SK-N-SH (cell line): ENCODE measurements around the gene ARPC2. TPM values are rescaled to one million over a fixed set of nuclear protein-coding genes. Genes with fewer than 3 reads are reported as not detected.

ENCODE experiments used
- CTCF ChIA-PET: fragments of 300-600, 350-600 bp; formaldehyde crosslinking; extraction: SDS; loops from one replicate; lab custom pipeline; 2021; lab: Yijun Ruan, JAX
- POLR2A ChIA-PET: fragments of 350-600 bp; sonication (Branson Sonifier 250); formaldehyde crosslinking; extraction: SDS; loops from one replicate; lab custom pipeline; 2020; ENCODE audit warnings: antibody characterized with exemption, inconsistent platforms; lab: Yijun Ruan, JAX
- DNase-seq: peaks from one replicate; pipeline ENCODE4 v3.0.0; 2012
- H2AFZ ChIP-seq: fragments of 200-600 bp; sonication (generic); 2 replicates; pipeline ENCODE4 v1.8.1; 2016; ENCODE audit warnings: antibody characterized with exemption, mild to moderate bottlenecking, low read depth
- H3F3A ChIP-seq: fragments of 200-600 bp; sonication (generic); replicated peaks from 2 replicates; pipeline ENCODE3; 2016; ENCODE audit warnings: antibody characterized with exemption, mild to moderate bottlenecking; ENCODE audit not compliant: insufficient read depth
- H3K27ac ChIP-seq, 2 experiments: fragments of 200-500 bp in 1 of 2; fragments of 200-600 bp in 1 of 2; sonication (Bioruptor generic) in 1 of 2; sonication (generic), shearing (Covaris generic) in 1 of 2; 2 replicates each; pipeline versions ENCODE4 v1.5.1 to v1.6.1; 2014 to 2016; ENCODE audit warnings: low read depth in 2 of 2, inconsistent platforms in 1 of 2, low read length in 1 of 2, mild to moderate bottlenecking in 1 of 2, mixed read lengths in 1 of 2
- H3K27me3 ChIP-seq: fragments of 200-600 bp; sonication (generic), shearing (Covaris generic); 2 replicates; pipeline ENCODE4 v1.6.1; 2016; ENCODE audit warnings: mixed run types; ENCODE audit not compliant: insufficient read depth
- H3K36me3 ChIP-seq, 2 experiments: fragments of 200-500 bp in 1 of 2; fragments of 200-600 bp in 1 of 2; sonication (Bioruptor generic) in 1 of 2; sonication (generic) in 1 of 2; replicated peaks in 1 of 2; 2 replicates each; pipeline versions ENCODE3 to v1.5.1; 2014 to 2016; ENCODE audit warnings: low read length in 1 of 2, mild to moderate bottlenecking in 1 of 2; ENCODE audit not compliant: insufficient read depth in 2 of 2, control insufficient read depth in 1 of 2
- H3K4me1 ChIP-seq, 2 experiments: fragments of 200-500 bp in 1 of 2; fragments of 200-600 bp in 1 of 2; sonication (Bioruptor generic) in 1 of 2; sonication (generic), shearing (Covaris generic) in 1 of 2; 2 replicates each; pipeline versions ENCODE4 v1.5.1 to v1.6.1; 2014 to 2016; ENCODE audit warnings: low read depth in 1 of 2, low read length in 1 of 2, mixed run types in 1 of 2; ENCODE audit not compliant: insufficient read depth in 2 of 2, control insufficient read depth in 1 of 2
- H3K4me2 ChIP-seq: fragments of 200-600 bp; sonication (generic), shearing (Covaris generic); 2 replicates; pipeline ENCODE4 v1.6.1; 2017; ENCODE audit warnings: mixed run types
- H3K4me3 ChIP-seq, 2 experiments: fragments of 200-500 bp in 1 of 2; fragments of 200-600 bp in 1 of 2; sonication (Bioruptor generic) in 1 of 2; sonication (generic), shearing (Covaris generic) in 1 of 2; 2 replicates each; pipeline versions ENCODE4 v1.5.1 to v1.8.1; 2014 to 2016; ENCODE audit warnings: low read depth in 2 of 2, inconsistent platforms in 1 of 2, low read length in 1 of 2, mild to moderate bottlenecking in 1 of 2, mixed read lengths in 1 of 2, moderate library complexity in 1 of 2
- H3K79me2 ChIP-seq: fragments of 200-600 bp; sonication (generic); 2 replicates; pipeline ENCODE4 v1.8.1; 2017; ENCODE audit warnings: mild to moderate bottlenecking; ENCODE audit not compliant: insufficient read depth
- H3K9ac ChIP-seq: fragments of 200-600 bp; sonication (generic); 2 replicates; pipeline ENCODE4 v1.6.1; 2017; ENCODE audit warnings: mixed run types
- H3K9me2 ChIP-seq: fragments of 200-600 bp; sonication (generic); 2 replicates; pipeline ENCODE4 v1.6.1; 2017; ENCODE audit warnings: mixed run types
- H3K9me3 ChIP-seq: fragments of 200-600 bp; sonication (generic); 2 replicates; pipeline ENCODE4 v1.6.1; 2017; ENCODE audit warnings: mixed run types, mild to moderate bottlenecking, moderate library complexity
- H4K20me1 ChIP-seq: fragments of 200-600 bp; sonication (generic); 2 replicates; pipeline ENCODE4 v1.6.1; 2017; ENCODE audit warnings: mild to moderate bottlenecking, mixed run types; ENCODE audit not compliant: insufficient read depth
- CHD2 ChIP-seq: fragments of 150-350 bp; IDR thresholded peaks from 2 replicates; pipeline ENCODE4 v1.6.1; 2018; ENCODE audit warnings: low read length; ENCODE audit not compliant: partially characterized antibody
- ELF1 ChIP-seq: IDR thresholded peaks from 2 replicates; pipeline ENCODE4 v1.4.0; 2012
- EP300 ChIP-seq, 2 experiments: IDR thresholded peaks; 2 replicates each; pipeline versions ENCODE4 v1.4.0 to v1.6.1; 2012; ENCODE audit warnings: borderline replicate concordance in 1 of 2, low read depth in 1 of 2, low read length in 1 of 2
- EZH2phosphoT487 ChIP-seq: fragments of 200-600 bp; sonication (generic); IDR thresholded peaks from 2 replicates; pipeline ENCODE4 v1.6.1; 2017; ENCODE audit warnings: low read depth, mixed run types, mild to moderate bottlenecking, antibody characterized with exemption, moderate library complexity, borderline replicate concordance
- GABPA ChIP-seq: IDR thresholded peaks from 2 replicates; pipeline ENCODE4 v1.4.0; 2012; ENCODE audit warnings: low read depth, mild to moderate bottlenecking
- GATA2 ChIP-seq: sonication (generic); formaldehyde crosslinking; IDR thresholded peaks from 2 replicates; pipeline ENCODE4 v1.5.0; 2020; ENCODE audit warnings: mild to moderate bottlenecking, missing genetic modification reagents
- JUND ChIP-seq: IDR thresholded peaks from 2 replicates; pipeline ENCODE4 v1.4.0; 2012
- NRF1 ChIP-seq: IDR thresholded peaks from 2 replicates; pipeline ENCODE4 v1.6.1; 2012; ENCODE audit warnings: low read depth, mild to moderate bottlenecking, low read length
- RAD21 ChIP-seq: IDR thresholded peaks from 2 replicates; pipeline ENCODE4 v1.6.1; 2012; ENCODE audit warnings: mild to moderate bottlenecking, low read length
- RFX5 ChIP-seq: IDR thresholded peaks from 2 replicates; pipeline ENCODE4 v1.6.1; 2012; ENCODE audit warnings: mild to moderate bottlenecking, improper control_type of control experiment, low read length
- SIN3A ChIP-seq: IDR thresholded peaks from 2 replicates; pipeline ENCODE4 v1.6.1; 2012; ENCODE audit warnings: low read depth, mild to moderate bottlenecking, low read length, moderate library complexity, borderline replicate concordance
- SMC3 ChIP-seq: IDR thresholded peaks from 2 replicates; pipeline ENCODE4 v1.6.1; 2012; ENCODE audit warnings: low read depth, low read length, improper control_type of control experiment
- TAF1 ChIP-seq: IDR thresholded peaks from 2 replicates; pipeline ENCODE4 v1.6.1; 2012; ENCODE audit warnings: low read depth, mild to moderate bottlenecking, low read length, moderate library complexity, borderline replicate concordance
- TCF12 ChIP-seq: IDR thresholded peaks from 2 replicates; pipeline ENCODE4 v1.4.0; 2012
- TEAD4 ChIP-seq: IDR thresholded peaks from 2 replicates; pipeline ENCODE4 v1.4.0; 2012; ENCODE audit warnings: mild to moderate bottlenecking, borderline replicate concordance; ENCODE audit not compliant: insufficient read depth
- YY1 ChIP-seq: IDR thresholded peaks from 2 replicates; pipeline ENCODE4 v1.4.0; 2012; ENCODE audit warnings: low read depth, mild to moderate bottlenecking
- WGBS: methylation state at CpG from one replicate; pipeline ENCODE4 v1.1.6; 2017; ENCODE audit warnings: low lambda C conversion rate; 5-methylcytosine and 5-hydroxymethylcytosine counted together
- polyA plus RNA-seq, 3 experiments: library from polyadenylated mRNA; depleted of rRNA; stranded (reverse); fragments of >200 nt; gene quantifications; 2 replicates each; pipeline ENCODE4 v1.2.3, GENCODE V29; 2012
- TF ChIP-seq, protein P1 (sequence below): IDR thresholded peaks from 2 replicates; pipeline ENCODE4 v1.4.0; 2012; ENCODE audit warnings: low read depth, borderline replicate concordance
- TF ChIP-seq, protein P2 (sequence below): IDR thresholded peaks from 2 replicates; pipeline ENCODE4 v1.4.0; 2012; ENCODE audit warnings: low read depth, borderline replicate concordance
- TF ChIP-seq, protein P3 (sequence below): fragments of 200-600 bp; sonication (generic); IDR thresholded peaks from 2 replicates; pipeline ENCODE4 v1.6.1; 2017; ENCODE audit warnings: antibody characterized with exemption, mild to moderate bottlenecking, moderate library complexity
- TF ChIP-seq, protein P4 (sequence below): fragments of 150-350 bp; IDR thresholded peaks from 2 replicates; pipeline ENCODE4 v1.6.1; 2017; ENCODE audit warnings: antibody characterized with exemption, low read length, low read depth, borderline replicate concordance

Gene ARPC2
- polyA plus RNA-seq, 1 of the 3 experiments (the other 2 are of a cell fraction): 319 TPM

DNA sequence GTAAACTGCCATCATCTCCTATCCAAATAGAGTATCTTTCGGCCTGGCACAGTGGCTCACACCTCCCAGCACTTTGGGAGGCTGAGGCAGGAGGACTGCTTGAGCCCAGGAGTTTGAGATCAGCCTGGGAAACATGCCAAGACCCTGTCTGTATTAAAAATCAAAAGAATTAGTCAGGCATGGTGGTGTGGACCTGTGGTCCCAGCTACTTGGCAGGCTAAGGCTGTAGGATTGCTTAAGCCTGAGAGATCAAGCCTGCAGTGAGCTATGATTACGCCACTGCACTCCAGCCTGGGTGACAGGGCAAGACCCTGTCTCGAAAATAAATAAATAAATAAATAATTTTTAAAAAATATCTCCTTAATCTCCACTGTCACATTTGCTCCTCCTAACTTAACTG is 14.7 kb upstream of the ARPC2 start:
- 58% methylated on average over 3 of the region's 3 CpGs for WGBS
- no peak overlapping the region for H3K4me2 ChIP-seq

DNA sequence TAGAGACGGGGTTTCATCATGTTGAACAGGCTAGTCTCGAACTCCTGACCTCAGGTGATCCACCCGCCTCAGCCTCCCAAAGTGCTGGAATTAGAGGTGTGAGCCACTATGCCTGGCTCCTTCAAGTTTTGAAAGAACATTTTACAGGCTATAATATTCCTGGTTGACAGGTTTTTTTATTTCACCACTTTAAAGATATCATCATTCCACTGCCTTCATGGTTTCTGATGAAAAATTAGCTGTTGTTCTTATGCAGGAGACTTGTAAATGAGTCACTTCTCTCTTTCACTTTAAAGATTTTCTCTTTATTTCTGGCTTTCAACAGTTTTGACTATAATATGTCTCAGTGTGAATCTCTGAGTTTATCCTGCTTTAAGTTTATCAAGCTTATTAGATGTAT is 7.9 kb upstream of the ARPC2 start:
- Histone ChIP-seq H3K27ac (no peak overlapping the region), H3K9ac (no peak overlapping the region), H3K4me3 (no peak overlapping the region), H3K4me2 (no peak overlapping the region), H4K20me1 (no peaks in the 10 kb centered on the region), H3K79me2 (no peaks in the 10 kb centered on the region), H2AFZ (no peak overlapping the region), H3F3A (no peaks in the 10 kb centered on the region), H3K4me1 (no peaks in the 10 kb centered on the region), H3K9me2 (no peaks in the 10 kb centered on the region), H3K36me3 (no peaks in the 10 kb centered on the region), H3K27me3 (no peaks in the 10 kb centered on the region), H3K9me3 (peaks cover 7% of the 10 kb centered on the region)
- WGBS: 72% methylated on average over 3 of the region's 3 CpGs
- no peak for DNase-seq
- ChIA-PET CTCF (no interaction called here), POLR2A (interaction anchor here (0.7 kb wide), 1 partner anchor 74 kb away, joined by 4 read pairs; no protein-coding TSS in a partner anchor)
- TF ChIP-seq EZH2phosphoT487 (no peak), GABPA (no peak), GATA2 (no peak), CHD2 (no peak), TCF12 (no peak), YY1 (no peak), RFX5 (no peak), RAD21 (no peak)
- TF ChIP-seq, protein P1, sequence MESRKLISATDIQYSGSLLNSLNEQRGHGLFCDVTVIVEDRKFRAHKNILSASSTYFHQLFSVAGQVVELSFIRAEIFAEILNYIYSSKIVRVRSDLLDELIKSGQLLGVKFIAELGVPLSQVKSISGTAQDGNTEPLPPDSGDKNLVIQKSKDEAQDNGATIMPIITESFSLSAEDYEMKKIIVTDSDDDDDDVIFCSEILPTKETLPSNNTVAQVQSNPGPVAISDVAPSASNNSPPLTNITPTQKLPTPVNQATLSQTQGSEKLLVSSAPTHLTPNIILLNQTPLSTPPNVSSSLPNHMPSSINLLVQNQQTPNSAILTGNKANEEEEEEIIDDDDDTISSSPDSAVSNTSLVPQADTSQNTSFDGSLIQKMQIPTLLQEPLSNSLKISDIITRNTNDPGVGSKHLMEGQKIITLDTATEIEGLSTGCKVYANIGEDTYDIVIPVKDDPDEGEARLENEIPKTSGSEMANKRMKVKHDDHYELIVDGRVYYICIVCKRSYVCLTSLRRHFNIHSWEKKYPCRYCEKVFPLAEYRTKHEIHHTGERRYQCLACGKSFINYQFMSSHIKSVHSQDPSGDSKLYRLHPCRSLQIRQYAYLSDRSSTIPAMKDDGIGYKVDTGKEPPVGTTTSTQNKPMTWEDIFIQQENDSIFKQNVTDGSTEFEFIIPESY: no peak

More for the DNA sequence above, 14.7 kb upstream of the ARPC2 start:
- Histone ChIP-seq H3K27ac (no peak overlapping the region), H3K9me2 (no peaks in the 10 kb centered on the region), H3K9ac (no peak overlapping the region), H3K4me1 (no peaks in the 10 kb centered on the region), H3K9me3 (no peaks in the 10 kb centered on the region), H3K27me3 (peaks cover 4% of the 10 kb centered on the region; the same call in 1 of the 2 replicates), H3K36me3 (no peaks in the 10 kb centered on the region), H3K79me2 (no peaks in the 10 kb centered on the region), H3F3A (no peaks in the 10 kb centered on the region), H4K20me1 (no peaks in the 10 kb centered on the region), H2AFZ (no peak overlapping the region), H3K4me3 (no peak overlapping the region)
- POLR2A ChIA-PET: no interaction called here
- TF ChIP-seq TAF1: no peak
- TF ChIP-seq EP300 (IDR thresholded peaks at IDR 0.05; ENCODE audit: borderline replicate concordance in 1 of 2, low read depth in 1 of 2, low read length in 1 of 2): no peak
- TF ChIP-seq, protein P2, sequence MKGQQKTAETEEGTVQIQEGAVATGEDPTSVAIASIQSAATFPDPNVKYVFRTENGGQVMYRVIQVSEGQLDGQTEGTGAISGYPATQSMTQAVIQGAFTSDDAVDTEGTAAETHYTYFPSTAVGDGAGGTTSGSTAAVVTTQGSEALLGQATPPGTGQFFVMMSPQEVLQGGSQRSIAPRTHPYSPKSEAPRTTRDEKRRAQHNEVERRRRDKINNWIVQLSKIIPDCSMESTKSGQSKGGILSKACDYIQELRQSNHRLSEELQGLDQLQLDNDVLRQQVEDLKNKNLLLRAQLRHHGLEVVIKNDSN: no peak
- no peak for TF ChIP-seq CHD2
- TF ChIP-seq, protein P3, sequence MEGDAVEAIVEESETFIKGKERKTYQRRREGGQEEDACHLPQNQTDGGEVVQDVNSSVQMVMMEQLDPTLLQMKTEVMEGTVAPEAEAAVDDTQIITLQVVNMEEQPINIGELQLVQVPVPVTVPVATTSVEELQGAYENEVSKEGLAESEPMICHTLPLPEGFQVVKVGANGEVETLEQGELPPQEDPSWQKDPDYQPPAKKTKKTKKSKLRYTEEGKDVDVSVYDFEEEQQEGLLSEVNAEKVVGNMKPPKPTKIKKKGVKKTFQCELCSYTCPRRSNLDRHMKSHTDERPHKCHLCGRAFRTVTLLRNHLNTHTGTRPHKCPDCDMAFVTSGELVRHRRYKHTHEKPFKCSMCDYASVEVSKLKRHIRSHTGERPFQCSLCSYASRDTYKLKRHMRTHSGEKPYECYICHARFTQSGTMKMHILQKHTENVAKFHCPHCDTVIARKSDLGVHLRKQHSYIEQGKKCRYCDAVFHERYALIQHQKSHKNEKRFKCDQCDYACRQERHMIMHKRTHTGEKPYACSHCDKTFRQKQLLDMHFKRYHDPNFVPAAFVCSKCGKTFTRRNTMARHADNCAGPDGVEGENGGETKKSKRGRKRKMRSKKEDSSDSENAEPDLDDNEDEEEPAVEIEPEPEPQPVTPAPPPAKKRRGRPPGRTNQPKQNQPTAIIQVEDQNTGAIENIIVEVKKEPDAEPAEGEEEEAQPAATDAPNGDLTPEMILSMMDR: no peak
- no peak for TF ChIP-seq SMC3
- TF ChIP-seq, protein P4, sequence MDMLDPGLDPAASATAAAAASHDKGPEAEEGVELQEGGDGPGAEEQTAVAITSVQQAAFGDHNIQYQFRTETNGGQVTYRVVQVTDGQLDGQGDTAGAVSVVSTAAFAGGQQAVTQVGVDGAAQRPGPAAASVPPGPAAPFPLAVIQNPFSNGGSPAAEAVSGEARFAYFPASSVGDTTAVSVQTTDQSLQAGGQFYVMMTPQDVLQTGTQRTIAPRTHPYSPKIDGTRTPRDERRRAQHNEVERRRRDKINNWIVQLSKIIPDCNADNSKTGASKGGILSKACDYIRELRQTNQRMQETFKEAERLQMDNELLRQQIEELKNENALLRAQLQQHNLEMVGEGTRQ: no peak
- no peak for TF ChIP-seq ELF1
- no peak for TF ChIP-seq TCF12
- TF ChIP-seq TEAD4: no peak
- TF ChIP-seq RFX5: no peak
- no peak for TF ChIP-seq NRF1
- TF ChIP-seq SIN3A: no peak
- TF ChIP-seq JUND: no peak
- DNase-seq: no peak
- CTCF ChIA-PET: interaction anchor here (0.9 kb wide), 1 partner anchor 17 kb away, joined by 3 read pairs; no protein-coding TSS in a partner anchor
